GM23338 (cell line): ENCODE results near the gene SPECC1L. TPM values are rescaled to one million over a fixed set of nuclear protein-coding genes. Genes with fewer than 3 reads are reported as not detected.

Experiments used
- ATAC-seq: fragments of 200-7000 bp; cut with Tn5 transposase; 3 replicates; pipeline ENCODE4 v1.9.1; 2020
- DNase-seq: peaks from one replicate; pipeline ENCODE4 v3.0.0-alpha.2; 2015; ENCODE audit warnings: low spot score
- H2AFZ ChIP-seq: fragments of 200-600 bp; sonication (generic); 2 replicates; pipeline ENCODE4 v1.8.0; 2016; ENCODE audit warnings: antibody characterized with exemption, mild to moderate bottlenecking, moderate library complexity
- H3F3A ChIP-seq: fragments of 200-600 bp; sonication (generic); replicated peaks from 2 replicates; pipeline ENCODE4 v1.8.0; 2017; ENCODE audit warnings: antibody characterized with exemption, mixed run types, low read depth
- H3K27ac ChIP-seq: fragments of 200-600 bp; sonication (generic); 2 replicates; pipeline ENCODE4 v1.6.1; 2016; ENCODE audit warnings: low read depth
- H3K27me3 ChIP-seq: fragments of 200-600 bp; sonication (generic); 2 replicates; pipeline ENCODE4 v1.8.0; 2016; ENCODE audit warnings: mild to moderate bottlenecking, mixed run types, moderate library complexity; ENCODE audit not compliant: insufficient read depth
- H3K36me3 ChIP-seq: fragments of 200-600 bp; sonication (generic); 2 replicates; pipeline ENCODE4 v1.8.0; 2016; ENCODE audit warnings: mild to moderate bottlenecking; ENCODE audit not compliant: insufficient read depth
- H3K4me1 ChIP-seq: fragments of 200-600 bp; sonication (generic); 2 replicates; pipeline ENCODE4 v1.8.0; 2016; ENCODE audit warnings: mild to moderate bottlenecking, moderate library complexity; ENCODE audit not compliant: insufficient read depth
- H3K4me2 ChIP-seq: fragments of 200-600 bp; sonication (generic); 2 replicates; pipeline ENCODE4 v1.7.1; 2017; ENCODE audit warnings: mixed run types
- H3K4me3 ChIP-seq: fragments of 200-600 bp; sonication (generic); 2 replicates; pipeline ENCODE4 v1.6.1; 2016; ENCODE audit warnings: mixed run types
- H3K79me2 ChIP-seq: fragments of 200-600 bp; sonication (generic); replicated peaks from 2 replicates; pipeline ENCODE4 v1.8.0; 2017; ENCODE audit warnings: mild to moderate bottlenecking; ENCODE audit not compliant: insufficient read depth
- H3K9me2 ChIP-seq: fragments of 200-600 bp; sonication (generic); 2 replicates; pipeline ENCODE4 v1.8.0; 2017; ENCODE audit not compliant: insufficient read depth
- H4K20me1 ChIP-seq: fragments of 200-600 bp; sonication (generic); replicated peaks from 2 replicates; pipeline ENCODE4 v1.8.0; 2017; ENCODE audit warnings: mild to moderate bottlenecking; ENCODE audit not compliant: insufficient read depth
- H3K27ac Mint-ChIP-seq: 2 replicates; pipeline ENCODE4 v1.8.0; 2020; ENCODE audit warnings: inconsistent platforms, mild to moderate bottlenecking, moderate library complexity, mixed read lengths
- H3K27me3 Mint-ChIP-seq: 3 replicates; pipeline ENCODE4 v1.8.0; 2022; ENCODE audit warnings: low read depth, mild to moderate bottlenecking, moderate library complexity, mixed read lengths, inconsistent platforms; ENCODE audit not compliant: insufficient read depth, poor library complexity
- H3K36me3 Mint-ChIP-seq: 3 replicates; pipeline ENCODE4 v1.8.0; 2021; ENCODE audit warnings: low read depth, mild to moderate bottlenecking, inconsistent platforms, moderate library complexity, mixed read lengths
- H3K4me1 Mint-ChIP-seq: 3 replicates; pipeline ENCODE4 v1.8.0; 2020; ENCODE audit warnings: mild to moderate bottlenecking, inconsistent platforms, mixed read lengths
- H3K4me3 Mint-ChIP-seq: 3 replicates; pipeline ENCODE4 v1.8.0; 2021; ENCODE audit warnings: moderate library complexity, mild to moderate bottlenecking, inconsistent platforms, mixed read lengths
- H3K9me3 Mint-ChIP-seq: 3 replicates; pipeline ENCODE4 v1.8.0; 2020; ENCODE audit warnings: moderate library complexity, mild to moderate bottlenecking, inconsistent platforms, mixed read lengths
- CREB1 ChIP-seq: fragments of 250-450 bp; sonication (Bioruptor Pico); IDR thresholded peaks from 2 replicates; pipeline ENCODE4 v1.5.0; 2020; ENCODE audit warnings: low read depth, mild to moderate bottlenecking, moderate library complexity
- CTCF ChIP-seq, 2 experiments: fragments of 200-600 bp in 1 of 2; sonication (generic) in 1 of 2; conservative IDR thresholded peaks; 2 replicates each; pipeline versions ENCODE4 v1.5.1 to v1.6.1; 2016 to 2017; ENCODE audit warnings: antibody characterized with exemption in 2 of 2, low read depth in 2 of 2, mild to moderate bottlenecking in 2 of 2, moderate library complexity in 1 of 2
- ETS1 ChIP-seq: IDR thresholded peaks from 2 replicates; pipeline ENCODE4 v1.6.1; 2016; ENCODE audit warnings: antibody characterized with exemption
- EZH2 ChIP-seq: fragments of 200-600 bp; sonication (generic); IDR thresholded peaks from one replicate; pipeline ENCODE4 v1.8.0; 2017; ENCODE audit warnings: antibody characterized with exemption, mild to moderate bottlenecking, low read depth; ENCODE audit not compliant: unreplicated experiment
- EZH2phosphoT487 ChIP-seq: fragments of 200-600 bp; sonication (generic); IDR thresholded peaks from one replicate; pipeline ENCODE4 v1.8.1; 2018; ENCODE audit warnings: antibody characterized with exemption; ENCODE audit not compliant: unreplicated experiment
- JUNB ChIP-seq: IDR thresholded peaks from one replicate; pipeline ENCODE4 v1.6.1; 2016; ENCODE audit warnings: antibody characterized with exemption; ENCODE audit not compliant: unreplicated experiment
- NANOG ChIP-seq: IDR thresholded peaks from 2 replicates; pipeline ENCODE4 v1.6.1; 2016; ENCODE audit warnings: antibody characterized with exemption, borderline replicate concordance
- POLR2AphosphoS5 ChIP-seq: IDR thresholded peaks from 2 replicates; pipeline ENCODE4 v1.6.1; 2016; ENCODE audit warnings: antibody characterized with exemption, low read depth
- REST ChIP-seq: IDR thresholded peaks from one replicate; pipeline ENCODE4 v1.6.1; 2018; ENCODE audit warnings: antibody characterized with exemption; ENCODE audit not compliant: unreplicated experiment
- STAT1 ChIP-seq: IDR thresholded peaks from one replicate; pipeline ENCODE4 v1.6.1; 2016; ENCODE audit warnings: antibody characterized with exemption; ENCODE audit not compliant: unreplicated experiment
- ZNF114 ChIP-seq: fragments of 250-450 bp; sonication (Bioruptor Pico); IDR thresholded peaks from 2 replicates; pipeline ENCODE4 v1.5.0; 2020; ENCODE audit warnings: mild to moderate bottlenecking, moderate library complexity
- ZNF331 ChIP-seq: fragments of 250-450 bp; sonication (Bioruptor Pico); IDR thresholded peaks from 2 replicates; pipeline ENCODE4 v1.5.0; 2020; ENCODE audit warnings: low read depth, mild to moderate bottlenecking, moderate library complexity
- polyA plus RNA-seq: library from polyadenylated mRNA; unstranded; fragments of >200 nt; fragmentation: Nextera tagmentation; extraction: Ambion mirVana; gene quantifications from 2 replicates; pipeline ENCODE4 v1.2.1, GENCODE V29; 2016
- total RNA-seq: library from RNA; depleted of rRNA; stranded (reverse); fragments of >200 nt; shearing (Covaris generic); gene quantifications from 2 replicates; pipeline ENCODE4 v1.2.3, GENCODE V29; 2014
- TF ChIP-seq, protein P1 (sequence below): fragments of 250-450 bp; sonication (Bioruptor Pico); IDR thresholded peaks from 2 replicates; pipeline ENCODE4 v1.5.0; 2020; ENCODE audit warnings: mild to moderate bottlenecking, moderate library complexity

The SPECC1L gene
- total and polyA plus RNA-seq, 2 experiments from 2014 or later, result 24.3 to 44.7 TPM

DNA sequence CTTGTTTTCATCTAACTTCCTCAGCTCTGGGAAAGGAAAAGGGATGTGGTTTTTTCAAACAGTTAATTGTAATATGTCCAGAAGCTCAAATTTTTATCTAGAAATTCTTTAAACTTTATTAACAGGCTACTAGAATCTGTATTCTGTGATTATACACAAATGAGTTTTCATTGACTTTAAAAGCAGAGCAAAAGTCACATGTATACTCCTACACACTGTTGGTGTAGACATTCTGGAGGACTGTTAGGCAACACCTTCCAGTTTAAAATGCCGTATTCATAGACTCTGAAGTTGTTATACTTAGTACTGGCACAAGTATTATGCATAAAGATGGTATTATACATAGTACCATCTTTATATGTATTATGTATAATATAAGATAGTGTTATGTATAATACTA lies 64.9 kb downstream of the SPECC1L start:
- ATAC-seq, result no peak

More for the DNA sequence above, 64.9 kb downstream of the SPECC1L start:
- no peak overlapping the region for H3K4me3 ChIP-seq
- Mint-ChIP-seq H3K4me1 (peaks cover 34% of the 10 kb centered on the region), H3K27ac (no peak overlapping the region), H3K27me3 (peaks cover 4% of the 10 kb centered on the region), H3K36me3 (peaks cover 40% of the 10 kb centered on the region), H3K4me3 (no peak overlapping the region), H3K9me3 (no peaks in the 10 kb centered on the region)
- H2AFZ ChIP-seq, result no peak overlapping the region
- H3K27me3 ChIP-seq, result no peaks in the 10 kb centered on the region
- no peaks in the 10 kb centered on the region for H4K20me1 ChIP-seq
- H3K4me2 ChIP-seq, result no peak overlapping the region
- peak overlapping the region; percentile 67; the same call in 1 of the 2 replicates for H3K27ac ChIP-seq
- TF ChIP-seq NANOG, result no peak
- TF ChIP-seq CREB1 (CRISPR knock-in tag), result no peak
- TF ChIP-seq EZH2phosphoT487, result no peak
- TF ChIP-seq EZH2, result no peak
- TF ChIP-seq STAT1, result no peak
- TF ChIP-seq POLR2AphosphoS5, result no peak
- TF ChIP-seq REST, result no peak
- no peak for TF ChIP-seq CTCF (conservative IDR thresholded peaks at IDR 0.05; ENCODE audit: low read depth in 2 of 2)
- no peak for TF ChIP-seq ZNF331 (CRISPR knock-in tag)
- TF ChIP-seq JUNB, result no peak
- TF ChIP-seq, protein P1, sequence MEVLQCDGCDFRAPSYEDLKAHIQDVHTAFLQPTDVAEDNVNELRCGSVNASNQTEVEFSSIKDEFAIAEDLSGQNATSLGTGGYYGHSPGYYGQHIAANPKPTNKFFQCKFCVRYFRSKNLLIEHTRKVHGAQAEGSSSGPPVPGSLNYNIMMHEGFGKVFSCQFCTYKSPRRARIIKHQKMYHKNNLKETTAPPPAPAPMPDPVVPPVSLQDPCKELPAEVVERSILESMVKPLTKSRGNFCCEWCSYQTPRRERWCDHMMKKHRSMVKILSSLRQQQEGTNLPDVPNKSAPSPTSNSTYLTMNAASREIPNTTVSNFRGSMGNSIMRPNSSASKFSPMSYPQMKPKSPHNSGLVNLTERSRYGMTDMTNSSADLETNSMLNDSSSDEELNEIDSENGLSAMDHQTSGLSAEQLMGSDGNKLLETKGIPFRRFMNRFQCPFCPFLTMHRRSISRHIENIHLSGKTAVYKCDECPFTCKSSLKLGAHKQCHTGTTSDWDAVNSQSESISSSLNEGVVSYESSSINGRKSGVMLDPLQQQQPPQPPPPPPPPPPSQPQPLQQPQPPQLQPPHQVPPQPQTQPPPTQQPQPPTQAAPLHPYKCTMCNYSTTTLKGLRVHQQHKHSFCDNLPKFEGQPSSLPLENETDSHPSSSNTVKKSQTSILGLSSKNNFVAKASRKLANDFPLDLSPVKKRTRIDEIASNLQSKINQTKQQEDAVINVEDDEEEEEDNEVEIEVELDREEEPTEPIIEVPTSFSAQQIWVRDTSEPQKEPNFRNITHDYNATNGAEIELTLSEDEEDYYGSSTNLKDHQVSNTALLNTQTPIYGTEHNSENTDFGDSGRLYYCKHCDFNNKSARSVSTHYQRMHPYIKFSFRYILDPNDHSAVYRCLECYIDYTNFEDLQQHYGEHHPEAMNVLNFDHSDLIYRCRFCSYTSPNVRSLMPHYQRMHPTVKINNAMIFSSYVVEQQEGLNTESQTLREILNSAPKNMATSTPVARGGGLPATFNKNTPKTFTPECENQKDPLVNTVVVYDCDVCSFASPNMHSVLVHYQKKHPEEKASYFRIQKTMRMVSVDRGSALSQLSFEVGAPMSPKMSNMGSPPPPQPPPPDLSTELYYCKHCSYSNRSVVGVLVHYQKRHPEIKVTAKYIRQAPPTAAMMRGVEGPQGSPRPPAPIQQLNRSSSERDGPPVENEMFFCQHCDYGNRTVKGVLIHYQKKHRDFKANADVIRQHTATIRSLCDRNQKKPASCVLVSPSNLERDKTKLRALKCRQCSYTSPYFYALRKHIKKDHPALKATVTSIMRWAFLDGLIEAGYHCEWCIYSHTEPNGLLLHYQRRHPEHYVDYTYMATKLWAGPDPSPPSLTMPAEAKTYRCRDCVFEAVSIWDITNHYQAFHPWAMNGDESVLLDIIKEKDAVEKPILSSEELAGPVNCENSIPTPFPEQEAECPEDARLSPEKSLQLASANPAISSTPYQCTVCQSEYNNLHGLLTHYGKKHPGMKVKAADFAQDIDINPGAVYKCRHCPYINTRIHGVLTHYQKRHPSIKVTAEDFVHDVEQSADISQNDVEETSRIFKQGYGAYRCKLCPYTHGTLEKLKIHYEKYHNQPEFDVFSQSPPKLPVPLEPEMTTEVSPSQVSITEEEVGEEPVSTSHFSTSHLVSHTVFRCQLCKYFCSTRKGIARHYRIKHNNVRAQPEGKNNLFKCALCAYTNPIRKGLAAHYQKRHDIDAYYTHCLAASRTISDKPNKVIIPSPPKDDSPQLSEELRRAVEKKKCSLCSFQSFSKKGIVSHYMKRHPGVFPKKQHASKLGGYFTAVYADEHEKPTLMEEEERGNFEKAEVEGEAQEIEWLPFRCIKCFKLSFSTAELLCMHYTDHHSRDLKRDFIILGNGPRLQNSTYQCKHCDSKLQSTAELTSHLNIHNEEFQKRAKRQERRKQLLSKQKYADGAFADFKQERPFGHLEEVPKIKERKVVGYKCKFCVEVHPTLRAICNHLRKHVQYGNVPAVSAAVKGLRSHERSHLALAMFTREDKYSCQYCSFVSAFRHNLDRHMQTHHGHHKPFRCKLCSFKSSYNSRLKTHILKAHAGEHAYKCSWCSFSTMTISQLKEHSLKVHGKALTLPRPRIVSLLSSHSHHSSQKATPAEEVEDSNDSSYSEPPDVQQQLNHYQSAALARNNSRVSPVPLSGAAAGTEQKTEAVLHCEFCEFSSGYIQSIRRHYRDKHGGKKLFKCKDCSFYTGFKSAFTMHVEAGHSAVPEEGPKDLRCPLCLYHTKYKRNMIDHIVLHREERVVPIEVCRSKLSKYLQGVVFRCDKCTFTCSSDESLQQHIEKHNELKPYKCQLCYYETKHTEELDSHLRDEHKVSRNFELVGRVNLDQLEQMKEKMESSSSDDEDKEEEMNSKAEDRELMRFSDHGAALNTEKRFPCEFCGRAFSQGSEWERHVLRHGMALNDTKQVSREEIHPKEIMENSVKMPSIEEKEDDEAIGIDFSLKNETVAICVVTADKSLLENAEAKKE (CRISPR knock-in tag), result no peak
- no peak for TF ChIP-seq ZNF114
- no peak for TF ChIP-seq ETS1
- no peaks in the 10 kb centered on the region; the same call in 1 of the 2 replicates for H3F3A ChIP-seq
- H3K9me2 ChIP-seq, result no peaks in the 10 kb centered on the region
- no peaks in the 10 kb centered on the region for H3K79me2 ChIP-seq
- peaks cover 5% of the 10 kb centered on the region; the same call in 1 of the 2 replicates for H3K36me3 ChIP-seq
- DNase-seq, result no peak
- peaks cover 34% of the 10 kb centered on the region for H3K4me1 ChIP-seq
